WI38 (cell line): ENCODE measurements around the gene MAL.

ENCODE experiments used
- H3K4me3 ChIP-seq: 2 replicates; pipeline ENCODE4 v1.5.1; 2011; ENCODE audit warnings: low read depth, mild to moderate bottlenecking, control low read depth, low read length
- CTCF ChIP-seq: IDR thresholded peaks from 2 replicates; pipeline ENCODE4 v1.5.1; 2012; ENCODE audit warnings: low read depth, mild to moderate bottlenecking, control low read depth, low read length

Gene MAL

GRCh38 chr2:95005726-95006125 lies 19.8 kb upstream of the MAL start:
- H3K4me3 ChIP-seq, result no peak overlapping the region
- TF ChIP-seq CTCF, result no peak

- no peak overlapping the region for H3K4me3 ChIP-seq
- no peak for TF ChIP-seq CTCF
Measured at GRCh38 chr2:95006588-95006987, 18.9 kb upstream of the MAL start.

- no peak overlapping the region for H3K4me3 ChIP-seq
- TF ChIP-seq CTCF, result no peak
Measured at GRCh38 chr2:95007031-95007609, 18.4 kb upstream of the MAL start.

- TF ChIP-seq CTCF, result no peak
- no peak overlapping the region for H3K4me3 ChIP-seq
Measured at GRCh38 chr2:95007822-95008221, 17.7 kb upstream of the MAL start.

GRCh38 chr2:95008306-95008705 lies 17.2 kb upstream of the MAL start:
- TF ChIP-seq CTCF, result no peak
- H3K4me3 ChIP-seq, result no peak overlapping the region

GRCh38 chr2:95008996-95009395 lies 16.5 kb upstream of the MAL start:
- no peak for TF ChIP-seq CTCF

GRCh38 chr2:95009412-95009811 lies 16.1 kb upstream of the MAL start:
- TF ChIP-seq CTCF, result no peak
- H3K4me3 ChIP-seq, result no peak overlapping the region

More at GRCh38 chr2:95008996-95009395, 16.5 kb upstream of the MAL start:
- no peak overlapping the region for H3K4me3 ChIP-seq
